ENCODE results near the gene SMCP. TPM values are rescaled to one million over a fixed set of nuclear protein-coding genes. Genes with fewer than 3 reads are reported as not detected.

The SMCP gene
- total RNA-seq, 1 experiment from 2014 or later, result not detected

GRCh38 chr1:152876827-152877226 lies 1.3 kb upstream of the SMCP start:
- no peak overlapping the region for H3K27ac ChIP-seq (ENCODE audit: low read length)
- no TSS peak for BruUV-seq (replicated peaks)
- H3K36me3 ChIP-seq (ENCODE audit: low read depth, low read length), result no peaks in the 10 kb centered on the region
- peaks cover 11% of the 10 kb centered on the region for H3K4me1 ChIP-seq (ENCODE audit: insufficient read depth, low read length)
- ChIA-PET POLR2A (ENCODE audit: unreplicated experiment) (no interaction called here), CTCF (no interaction called here)
- TF ChIP-seq CTCF (conservative IDR thresholded peaks at IDR 0.05; ENCODE audit: low read depth, low read length) (no peak), EZH2phosphoT487 (IDR thresholded peaks at IDR 0.05; ENCODE audit: borderline replicate concordance, low read length) (no peak), EZH2 (IDR thresholded peaks at IDR 0.05; ENCODE audit: low read length, unreplicated experiment) (no peak)
- DNase-seq (no peak), ATAC-seq (no peak)
- H3K4me3 ChIP-seq (ENCODE audit: low read length), result no peak overlapping the region
- H3K9ac ChIP-seq (ENCODE audit: low read length), result no peak overlapping the region
- H4K20me1 ChIP-seq (ENCODE audit: low read length), result no peaks in the 10 kb centered on the region
- H3K9me3 ChIP-seq (ENCODE audit: low read length), result no peaks in the 10 kb centered on the region
- H3K9me2 ChIP-seq (replicated peaks; ENCODE audit: low read length), result no peaks in the 10 kb centered on the region
- no peaks in the 10 kb centered on the region for H3F3A ChIP-seq (ENCODE audit: low read length, unreplicated experiment)
- H3K79me2 ChIP-seq (ENCODE audit: low read length), result no peaks in the 10 kb centered on the region
- no peak overlapping the region for H3K4me2 ChIP-seq (ENCODE audit: low read length)
- no peaks in the 10 kb centered on the region for H3K27me3 ChIP-seq (ENCODE audit: low read length)
- no peak overlapping the region for H2AFZ ChIP-seq (ENCODE audit: low read length)
- intact Hi-C loops (cut with micrococcal nuclease), result no loop called here

GRCh38 chr1:152879559-152880198 lies 1.6 kb downstream of the SMCP start:
- BruUV-seq (replicated peaks), result no TSS peak
- no peak overlapping the region for H3K4me3 ChIP-seq (ENCODE audit: low read length)
- H3K9me2 ChIP-seq (replicated peaks; ENCODE audit: low read length), result no peaks in the 10 kb centered on the region
- DNase-seq (no peak), ATAC-seq (no peak)
- no peaks in the 10 kb centered on the region for H3K27me3 ChIP-seq (ENCODE audit: low read length)
- H2AFZ ChIP-seq (ENCODE audit: low read length), result no peak overlapping the region
- H3F3A ChIP-seq (ENCODE audit: low read length, unreplicated experiment), result no peaks in the 10 kb centered on the region
- ChIA-PET POLR2A (ENCODE audit: unreplicated experiment) (no interaction called here), CTCF (no interaction called here)
- intact Hi-C loops (cut with micrococcal nuclease), result no loop called here
- H3K4me1 ChIP-seq (ENCODE audit: insufficient read depth, low read length), result no peaks in the 10 kb centered on the region
- H3K9ac ChIP-seq (ENCODE audit: low read length), result no peak overlapping the region
- no peaks in the 10 kb centered on the region for H4K20me1 ChIP-seq (ENCODE audit: low read length)
- no peak for TF ChIP-seq CTCF (conservative IDR thresholded peaks at IDR 0.05; ENCODE audit: low read depth, low read length)
- TF ChIP-seq EZH2phosphoT487 (IDR thresholded peaks at IDR 0.05; ENCODE audit: borderline replicate concordance, low read length), result no peak
- no peak for TF ChIP-seq EZH2 (IDR thresholded peaks at IDR 0.05; ENCODE audit: low read length, unreplicated experiment)
- no peak overlapping the region for H3K4me2 ChIP-seq (ENCODE audit: low read length)
- no peaks in the 10 kb centered on the region for H3K9me3 ChIP-seq (ENCODE audit: low read length)
- H3K79me2 ChIP-seq (ENCODE audit: low read length), result no peaks in the 10 kb centered on the region
- no peaks in the 10 kb centered on the region for H3K36me3 ChIP-seq (ENCODE audit: low read depth, low read length)
- no peak overlapping the region for H3K27ac ChIP-seq (ENCODE audit: low read length)

DNA sequence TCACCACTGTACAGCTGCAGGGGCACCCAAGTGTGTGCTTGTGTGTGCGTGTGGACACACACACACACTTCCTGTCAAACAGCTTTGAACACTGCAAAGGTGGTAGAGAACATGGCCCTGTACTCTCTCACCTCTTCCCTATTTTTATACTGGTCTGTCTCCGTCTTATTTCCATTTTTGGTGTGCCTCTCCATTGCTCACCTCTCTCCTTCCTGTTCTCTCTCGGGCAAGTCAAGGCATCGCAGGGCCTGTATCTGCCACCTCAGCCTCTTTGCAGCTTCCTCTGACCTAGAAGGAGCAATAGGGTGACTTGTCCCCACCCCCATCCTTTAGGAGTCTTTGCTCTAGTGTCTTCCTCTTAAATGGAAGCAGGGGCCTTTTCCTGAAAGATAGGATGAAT lies 2.2 kb downstream of the SMCP start:
- no peak for ATAC-seq
- Histone ChIP-seq H3K9me3 (ENCODE audit: low read length) (no peaks in the 10 kb centered on the region), H2AFZ (ENCODE audit: low read length) (no peak overlapping the region), H3F3A (ENCODE audit: low read length, unreplicated experiment) (no peaks in the 10 kb centered on the region), H3K4me2 (ENCODE audit: low read length) (no peak overlapping the region), H3K79me2 (ENCODE audit: low read length) (no peaks in the 10 kb centered on the region), H3K4me1 (ENCODE audit: insufficient read depth, low read length) (no peaks in the 10 kb centered on the region), H3K36me3 (ENCODE audit: low read depth, low read length) (no peaks in the 10 kb centered on the region), H4K20me1 (ENCODE audit: low read length) (no peaks in the 10 kb centered on the region), H3K4me3 (ENCODE audit: low read length) (no peak overlapping the region), H3K9ac (ENCODE audit: low read length) (no peak overlapping the region), H3K27me3 (ENCODE audit: low read length) (no peaks in the 10 kb centered on the region), H3K9me2 (replicated peaks; ENCODE audit: low read length) (no peaks in the 10 kb centered on the region), H3K27ac (ENCODE audit: low read length) (no peak overlapping the region)
- no peak for TF ChIP-seq EZH2phosphoT487 (IDR thresholded peaks at IDR 0.05; ENCODE audit: borderline replicate concordance, low read length)
- POLR2A ChIA-PET (ENCODE audit: unreplicated experiment), result no interaction called here
- DNase-seq, result no peak
- CTCF ChIA-PET, result no interaction called here
- intact Hi-C loops (cut with micrococcal nuclease), result no loop called here
- BruUV-seq (replicated peaks), result no TSS peak

Data from PC-3 (cell line).